ENCODE results near the gene SMS. TPM values are rescaled to one million over a fixed set of nuclear protein-coding genes. Genes with fewer than 3 reads are reported as not detected.
A peak's percentile ranks its signal among the peaks of the same experiment; 100 is the strongest.

Gene SMS
- total RNA-seq, 3 donors from 2014 or later: 43.6 to 64.7 (median 44.5) TPM

DNA sequence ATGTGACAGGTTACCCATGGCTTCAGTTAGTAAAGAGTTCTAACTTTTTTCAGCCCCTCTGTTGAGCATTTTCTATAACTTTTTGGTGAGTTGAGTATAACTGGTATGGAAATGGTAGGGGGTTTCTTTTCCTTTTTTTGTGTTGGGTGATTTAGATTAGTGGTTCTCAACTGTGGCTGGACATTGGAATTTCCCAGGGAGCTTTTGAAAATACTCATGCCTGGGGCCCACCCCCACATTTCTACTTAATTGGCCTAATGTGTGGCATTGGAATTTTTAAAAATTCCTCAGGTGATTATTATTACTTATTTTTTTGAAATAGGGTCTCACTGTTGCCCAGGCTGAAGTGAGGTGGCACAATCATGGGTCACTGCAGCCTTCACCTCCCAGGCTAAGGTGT is 21.9 kb downstream of the SMS start:
- no peaks in the 10 kb centered on the region for H3K9me3 ChIP-seq
- intact Hi-C loops (cut with DNase I; ENCODE audit: low total_unique reads): no loop called here
- no peaks in the 10 kb centered on the region for H3K4me1 ChIP-seq
- H3K36me3 ChIP-seq: no peaks in the 10 kb centered on the region
- peaks cover 0 to 3% of the 10 kb centered on the region in 2 donors for H3K27me3 ChIP-seq
- H3K4me3 ChIP-seq: no peak overlapping the region
- TF ChIP-seq, protein P1, sequence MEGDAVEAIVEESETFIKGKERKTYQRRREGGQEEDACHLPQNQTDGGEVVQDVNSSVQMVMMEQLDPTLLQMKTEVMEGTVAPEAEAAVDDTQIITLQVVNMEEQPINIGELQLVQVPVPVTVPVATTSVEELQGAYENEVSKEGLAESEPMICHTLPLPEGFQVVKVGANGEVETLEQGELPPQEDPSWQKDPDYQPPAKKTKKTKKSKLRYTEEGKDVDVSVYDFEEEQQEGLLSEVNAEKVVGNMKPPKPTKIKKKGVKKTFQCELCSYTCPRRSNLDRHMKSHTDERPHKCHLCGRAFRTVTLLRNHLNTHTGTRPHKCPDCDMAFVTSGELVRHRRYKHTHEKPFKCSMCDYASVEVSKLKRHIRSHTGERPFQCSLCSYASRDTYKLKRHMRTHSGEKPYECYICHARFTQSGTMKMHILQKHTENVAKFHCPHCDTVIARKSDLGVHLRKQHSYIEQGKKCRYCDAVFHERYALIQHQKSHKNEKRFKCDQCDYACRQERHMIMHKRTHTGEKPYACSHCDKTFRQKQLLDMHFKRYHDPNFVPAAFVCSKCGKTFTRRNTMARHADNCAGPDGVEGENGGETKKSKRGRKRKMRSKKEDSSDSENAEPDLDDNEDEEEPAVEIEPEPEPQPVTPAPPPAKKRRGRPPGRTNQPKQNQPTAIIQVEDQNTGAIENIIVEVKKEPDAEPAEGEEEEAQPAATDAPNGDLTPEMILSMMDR (IDR thresholded peaks at IDR 0.05): no peak
- TF ChIP-seq POLR2A (IDR thresholded peaks at IDR 0.05) (no peak), POLR2AphosphoS5 (IDR thresholded peaks at IDR 0.05) (no peak)
- no peak for DNase-seq (ENCODE audit: low spot score in 2 of 2)
- H3K27ac ChIP-seq: peak overlapping the region in 1 of 2 donors; percentile 81

DNA sequence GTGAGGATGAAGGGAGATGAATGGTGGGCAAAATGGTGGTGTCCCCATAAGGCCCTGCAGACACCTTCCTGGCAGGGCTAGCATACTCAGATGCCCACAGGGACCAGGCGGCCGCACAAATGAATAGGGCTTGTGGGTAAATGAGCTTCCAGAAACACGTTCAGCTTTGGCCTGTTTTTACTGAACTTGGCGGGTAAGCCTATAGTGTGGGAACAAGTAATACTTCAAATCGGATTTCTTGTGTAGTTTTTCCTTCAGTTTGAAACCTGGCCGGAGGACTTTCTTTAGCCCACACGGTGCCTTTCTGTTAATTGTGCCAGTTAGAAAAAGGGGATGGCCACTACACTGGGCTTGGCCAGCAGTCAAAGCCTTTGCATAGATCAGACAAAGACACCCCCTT is 22.8 kb downstream of the SMS start:
- no peak for DNase-seq (ENCODE audit: low spot score in 2 of 2)
- TF ChIP-seq, protein P1 (IDR thresholded peaks at IDR 0.05): no peak
- TF ChIP-seq POLR2AphosphoS5 (IDR thresholded peaks at IDR 0.05) (no peak), POLR2A (IDR thresholded peaks at IDR 0.05) (no peak)
- intact Hi-C loops (cut with DNase I; ENCODE audit: low total_unique reads): no loop called here
- Histone ChIP-seq H3K9me3 (no peaks in the 10 kb centered on the region), H3K27me3 (peaks cover 0 to 8% of the 10 kb centered on the region in 2 donors), H3K27ac (peak overlapping the region; percentile 64 to 81), H3K4me1 (no peaks in the 10 kb centered on the region), H3K36me3 (no peaks in the 10 kb centered on the region), H3K4me3 (peak overlapping the region in 1 of 3 donors; percentile 23)

DNA sequence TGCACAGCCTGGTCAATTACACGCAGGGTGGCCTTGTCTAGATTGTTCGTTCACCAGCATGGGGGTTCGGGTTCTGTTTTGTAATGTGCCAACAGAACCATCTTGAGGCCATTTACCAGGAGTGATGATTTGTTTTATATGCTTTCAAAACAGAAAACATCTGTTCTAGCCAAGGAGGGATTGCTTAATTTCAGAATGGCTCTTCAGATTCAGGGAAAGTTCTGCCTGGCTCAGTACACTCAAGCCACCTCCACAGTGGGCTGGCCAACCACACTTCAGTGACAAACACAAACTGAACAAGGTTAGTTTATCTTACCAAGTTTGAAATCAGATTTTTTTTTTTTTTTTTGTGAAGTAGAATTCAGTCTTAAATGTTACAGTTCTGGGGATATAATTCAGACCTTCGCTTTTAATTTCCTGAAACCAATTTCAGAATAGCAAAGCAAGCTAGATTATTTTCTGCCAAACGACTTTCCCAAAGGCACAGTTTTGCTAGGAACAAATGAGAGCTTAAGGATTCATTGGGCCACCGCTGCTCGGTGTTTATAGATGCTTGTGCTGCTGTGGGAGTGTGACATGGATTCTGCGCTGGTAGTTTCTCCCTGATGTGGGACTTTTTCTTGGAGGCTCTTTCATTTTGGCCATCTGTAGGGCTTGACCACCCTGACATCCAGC is 23.4 kb downstream of the SMS start:
- Histone ChIP-seq H3K27me3 (peaks cover 0 to 13% of the 10 kb centered on the region in 2 donors), H3K36me3 (no peaks in the 10 kb centered on the region), H3K9me3 (no peaks in the 10 kb centered on the region), H3K27ac (peak overlapping the region; percentile 64 to 81), H3K4me1 (no peaks in the 10 kb centered on the region), H3K4me3 (peak overlapping the region in 1 of 3 donors; percentile 23)
- intact Hi-C loops (cut with DNase I; ENCODE audit: low total_unique reads): no loop called here
- DNase-seq (ENCODE audit: low spot score in 2 of 2): no peak
- no peak for TF ChIP-seq POLR2A (IDR thresholded peaks at IDR 0.05)
- TF ChIP-seq POLR2AphosphoS5 (IDR thresholded peaks at IDR 0.05): peak in 1 of 3 donors; percentile 45
- TF ChIP-seq, protein P1 (IDR thresholded peaks at IDR 0.05): no peak

DNA sequence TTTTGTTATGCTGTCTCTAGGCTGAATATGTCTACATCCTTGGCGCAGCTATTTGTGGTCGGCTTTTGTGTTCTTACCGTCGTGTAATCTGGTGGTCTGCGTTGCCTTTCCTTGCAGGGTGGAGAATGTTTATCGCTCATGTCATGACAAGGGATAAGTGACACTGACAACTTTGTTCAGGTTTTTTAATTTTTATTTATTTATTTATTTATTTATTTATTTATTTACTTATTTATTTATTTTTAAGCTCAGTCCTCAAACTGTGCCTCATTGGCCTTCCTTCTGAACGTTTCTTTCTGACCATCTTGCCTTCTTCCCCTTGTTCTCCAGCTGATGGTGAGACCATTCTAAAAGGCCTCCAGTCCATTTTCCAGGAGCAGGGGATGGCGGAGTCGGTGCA is 26.4 kb downstream of the SMS start:
- Histone ChIP-seq H3K36me3 (no peaks in the 10 kb centered on the region), H3K27ac (no peak overlapping the region), H3K9me3 (no peaks in the 10 kb centered on the region), H3K4me3 (no peak overlapping the region), H3K4me1 (no peaks in the 10 kb centered on the region), H3K27me3 (peaks cover 0 to 26% of the 10 kb centered on the region in 2 donors)
- TF ChIP-seq POLR2A (IDR thresholded peaks at IDR 0.05) (no peak), POLR2AphosphoS5 (IDR thresholded peaks at IDR 0.05) (no peak)
- DNase-seq (ENCODE audit: low spot score in 2 of 2): no peak
- intact Hi-C loops (cut with DNase I; ENCODE audit: low total_unique reads): no loop called here

DNA sequence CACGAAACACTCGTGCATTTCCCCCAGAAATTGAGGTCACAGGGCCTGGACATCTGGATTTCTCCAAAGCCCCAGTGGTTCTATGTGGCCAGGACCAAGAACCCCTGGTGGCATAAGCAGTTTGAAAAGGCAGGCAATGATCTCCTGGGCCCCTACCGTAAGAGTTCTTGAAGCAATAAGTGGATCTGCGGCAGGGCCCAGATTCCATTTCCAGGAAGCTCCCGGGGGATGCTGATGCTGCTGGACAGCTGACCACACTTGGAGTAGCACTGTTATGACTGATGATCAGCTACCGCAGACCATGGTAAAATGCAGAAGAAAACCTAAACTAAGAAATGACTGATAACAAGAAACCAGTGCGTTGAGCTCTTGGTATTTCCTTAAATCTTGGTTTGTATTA is 27.8 kb downstream of the SMS start:
- intact Hi-C loops (cut with DNase I; ENCODE audit: low total_unique reads): no loop called here
- H3K27me3 ChIP-seq: peaks cover 0 to 26% of the 10 kb centered on the region in 2 donors
- no peaks in the 10 kb centered on the region for H3K9me3 ChIP-seq
- H3K27ac ChIP-seq: no peak overlapping the region
- H3K4me1 ChIP-seq: no peaks in the 10 kb centered on the region
- TF ChIP-seq POLR2AphosphoS5 (IDR thresholded peaks at IDR 0.05) (no peak), POLR2A (IDR thresholded peaks at IDR 0.05) (no peak)
- TF ChIP-seq, protein P1 (IDR thresholded peaks at IDR 0.05): no peak
- H3K36me3 ChIP-seq: no peaks in the 10 kb centered on the region
- DNase-seq (ENCODE audit: low spot score in 2 of 2): no peak
- H3K4me3 ChIP-seq: no peak overlapping the region

Data from breast epithelium (tissue), 4 donors.